BJ (cell line): ENCODE data around the gene STEAP4. TPM values are rescaled to one million over a fixed set of nuclear protein-coding genes. Genes with fewer than 3 reads are reported as not detected.

ENCODE experiments used
- CTCF ChIA-PET: fragments of 350-600 bp; formaldehyde crosslinking; extraction: SDS; loops from one replicate; lab custom pipeline; 2021; ENCODE audit warnings: antibody characterized with exemption, inconsistent platforms; lab: Yijun Ruan, JAX
- POLR2A ChIA-PET: fragments of 300-600 bp; sonication (Branson Sonifier 250); formaldehyde crosslinking; extraction: SDS; loops from one replicate; lab custom pipeline; 2021; ENCODE audit warnings: antibody characterized with exemption; lab: Charles Lee
- DNase-seq: peaks from one replicate; pipeline ENCODE4 v3.0.0-alpha.2; 2011; ENCODE audit warnings: low read depth
- H3K27me3 ChIP-seq: 2 replicates; pipeline ENCODE4 v1.6.0; 2011; ENCODE audit warnings: low read length; ENCODE audit not compliant: control insufficient read depth, insufficient read depth
- H3K36me3 ChIP-seq: 2 replicates; pipeline ENCODE4 v1.5.1; 2011; ENCODE audit warnings: low read length; ENCODE audit not compliant: control insufficient read depth, insufficient read depth
- H3K4me3 ChIP-seq: 2 replicates; pipeline ENCODE4 v1.5.1; 2011; ENCODE audit warnings: low read depth, mild to moderate bottlenecking, control low read depth, low read length
- polyA plus RNA-seq: library from polyadenylated mRNA; depleted of rRNA; stranded (reverse); fragments of >200 nt; gene quantifications from 2 replicates; pipeline ENCODE4 v1.2.3, GENCODE V29; 2011
- TF ChIP-seq, protein P1 (sequence below): IDR thresholded peaks from 2 replicates; pipeline ENCODE4 v1.5.1; 2011; ENCODE audit warnings: low read depth, mild to moderate bottlenecking, control low read depth, inconsistent platforms, low read length, moderate library complexity; ENCODE audit not compliant: insufficient read depth

The STEAP4 gene
- polyA plus RNA-seq, 1 experiment, result not detected

DNA sequence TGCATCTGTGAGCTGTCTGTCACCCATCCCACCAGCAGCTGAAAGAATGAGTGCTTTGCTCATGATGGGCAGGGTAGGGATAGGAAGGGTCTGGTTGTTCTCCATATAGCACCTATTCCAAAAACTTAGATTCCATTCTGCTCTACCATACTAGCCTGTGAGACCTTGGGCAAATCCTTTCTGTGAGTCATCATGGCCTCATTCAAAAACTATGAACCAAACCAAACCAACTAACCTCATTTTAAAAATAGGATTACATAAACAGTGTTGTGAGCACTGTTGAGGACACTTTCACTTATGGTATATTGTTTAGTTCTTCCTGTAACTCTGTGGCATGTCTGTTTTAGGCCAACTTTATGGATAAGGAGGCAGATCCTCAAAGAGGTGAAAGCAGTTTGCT, 30.9 kb upstream of the STEAP4 start:
- no peaks in the 10 kb centered on the region for H3K27me3 ChIP-seq
- ChIA-PET POLR2A (no interaction called here), CTCF (no interaction called here)
- no peak for DNase-seq
- TF ChIP-seq, protein P1, sequence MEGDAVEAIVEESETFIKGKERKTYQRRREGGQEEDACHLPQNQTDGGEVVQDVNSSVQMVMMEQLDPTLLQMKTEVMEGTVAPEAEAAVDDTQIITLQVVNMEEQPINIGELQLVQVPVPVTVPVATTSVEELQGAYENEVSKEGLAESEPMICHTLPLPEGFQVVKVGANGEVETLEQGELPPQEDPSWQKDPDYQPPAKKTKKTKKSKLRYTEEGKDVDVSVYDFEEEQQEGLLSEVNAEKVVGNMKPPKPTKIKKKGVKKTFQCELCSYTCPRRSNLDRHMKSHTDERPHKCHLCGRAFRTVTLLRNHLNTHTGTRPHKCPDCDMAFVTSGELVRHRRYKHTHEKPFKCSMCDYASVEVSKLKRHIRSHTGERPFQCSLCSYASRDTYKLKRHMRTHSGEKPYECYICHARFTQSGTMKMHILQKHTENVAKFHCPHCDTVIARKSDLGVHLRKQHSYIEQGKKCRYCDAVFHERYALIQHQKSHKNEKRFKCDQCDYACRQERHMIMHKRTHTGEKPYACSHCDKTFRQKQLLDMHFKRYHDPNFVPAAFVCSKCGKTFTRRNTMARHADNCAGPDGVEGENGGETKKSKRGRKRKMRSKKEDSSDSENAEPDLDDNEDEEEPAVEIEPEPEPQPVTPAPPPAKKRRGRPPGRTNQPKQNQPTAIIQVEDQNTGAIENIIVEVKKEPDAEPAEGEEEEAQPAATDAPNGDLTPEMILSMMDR, result no peak
- H3K36me3 ChIP-seq, result no peaks in the 10 kb centered on the region
- H3K4me3 ChIP-seq, result no peak overlapping the region

- Histone ChIP-seq H3K4me3 (no peak overlapping the region), H3K36me3 (no peaks in the 10 kb centered on the region), H3K27me3 (no peaks in the 10 kb centered on the region)
- CTCF ChIA-PET, result no interaction called here
- POLR2A ChIA-PET, result no interaction called here
- TF ChIP-seq, protein P1, result no peak
- no peak for DNase-seq
Observed at GRCh38 chr7:88331322-88331721, 24.6 kb upstream of the STEAP4 start.

DNA sequence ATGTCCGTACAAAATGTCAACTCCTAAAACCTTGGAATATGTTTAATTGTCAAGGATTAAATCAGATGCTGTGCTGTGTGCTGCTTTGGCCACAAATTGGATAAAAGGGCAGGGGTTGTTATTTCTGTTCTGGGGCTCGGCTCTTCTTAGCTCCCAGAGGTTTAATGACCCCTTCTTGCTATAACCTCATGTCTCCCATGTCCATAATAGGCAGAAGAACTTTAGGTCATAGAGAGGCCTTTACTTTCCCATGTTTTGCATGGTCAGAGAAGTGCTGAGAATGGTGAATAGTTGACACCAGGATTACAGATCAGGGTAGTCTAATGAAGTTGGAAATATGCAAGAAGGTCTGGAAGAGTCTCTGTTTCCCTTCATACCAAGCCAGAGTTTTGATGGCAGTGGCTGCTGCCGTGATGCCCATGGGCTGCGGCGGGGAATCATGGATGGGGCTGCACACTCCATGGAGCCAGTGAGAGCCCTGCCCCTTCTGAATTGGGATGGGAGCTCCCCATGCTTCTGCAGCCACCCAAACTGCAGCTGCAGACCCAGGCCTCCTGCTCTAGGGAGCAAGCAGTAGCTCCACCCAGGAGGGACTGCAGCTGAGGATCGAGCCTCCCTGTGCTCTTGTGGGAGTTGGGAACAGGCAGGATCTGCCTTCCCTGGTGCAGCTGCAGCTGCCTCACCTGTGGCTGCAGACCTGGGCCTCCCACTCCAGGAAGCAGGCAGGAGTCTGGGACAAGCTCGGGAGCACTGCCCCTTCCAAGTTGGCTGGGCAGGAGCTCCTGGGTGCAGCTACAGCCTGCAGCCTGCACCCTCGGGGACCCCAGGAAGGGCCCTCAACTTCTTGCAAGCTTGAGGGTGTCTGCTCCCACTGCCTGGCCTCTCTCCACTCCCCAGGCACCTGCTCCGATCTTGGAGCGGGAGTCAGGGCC, 23.1 kb upstream of the STEAP4 start:
- H3K4me3 ChIP-seq, result no peak overlapping the region
- H3K36me3 ChIP-seq, result no peaks in the 10 kb centered on the region
- TF ChIP-seq, protein P1, result no peak
- ChIA-PET CTCF (interaction anchor here (0.8 kb wide), 1 partner anchor 11 kb away, joined by 3 read pairs; no protein-coding TSS in a partner anchor), POLR2A (no interaction called here)
- H3K27me3 ChIP-seq, result no peaks in the 10 kb centered on the region
- DNase-seq, result no peak

DNA sequence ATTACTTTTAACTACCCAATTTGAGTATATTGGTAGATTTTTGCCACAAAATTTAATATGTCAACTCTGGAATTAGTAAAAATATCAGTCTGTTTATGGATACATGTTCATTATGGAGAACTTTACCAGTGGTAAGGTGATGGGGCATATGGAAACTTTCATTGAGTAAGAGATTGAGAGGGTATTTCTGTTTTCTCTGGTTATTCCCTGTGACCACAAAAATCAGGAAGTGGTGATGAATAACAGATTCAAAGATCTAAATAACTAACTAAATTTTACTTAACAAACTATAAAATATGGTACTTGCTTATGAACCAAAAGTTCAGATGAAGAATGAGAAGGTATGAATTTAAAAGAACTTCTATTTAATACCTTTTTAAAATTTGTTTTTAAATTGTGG, 22.1 kb upstream of the STEAP4 start:
- CTCF ChIA-PET, result no interaction called here
- no peaks in the 10 kb centered on the region for H3K27me3 ChIP-seq
- POLR2A ChIA-PET, result no interaction called here
- TF ChIP-seq, protein P1, result no peak
- no peak overlapping the region for H3K4me3 ChIP-seq
- no peak for DNase-seq
- no peaks in the 10 kb centered on the region for H3K36me3 ChIP-seq

DNA sequence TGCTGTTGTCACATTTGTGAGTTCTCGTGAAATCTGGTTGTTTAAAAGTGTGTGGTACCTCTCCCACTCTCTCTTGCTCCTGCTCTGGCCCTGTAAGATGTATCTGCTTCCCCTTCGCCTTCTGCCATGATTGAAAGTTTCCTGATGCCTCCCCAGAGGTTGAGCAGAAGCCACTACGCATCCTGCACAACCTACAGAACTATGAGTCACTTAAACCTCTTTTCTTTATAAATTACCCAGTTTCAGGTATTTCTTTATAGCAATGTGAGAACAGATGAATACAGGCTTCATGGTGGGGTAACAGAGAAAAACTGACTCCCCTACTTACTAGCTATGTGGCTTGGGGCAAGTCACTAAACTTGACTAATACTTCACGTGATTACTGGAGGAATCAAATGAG, 18.0 kb upstream of the STEAP4 start:
- TF ChIP-seq, protein P1, result no peak
- DNase-seq, result no peak
- Histone ChIP-seq H3K4me3 (no peak overlapping the region), H3K27me3 (no peaks in the 10 kb centered on the region), H3K36me3 (no peaks in the 10 kb centered on the region)
- ChIA-PET POLR2A (no interaction called here), CTCF (no interaction called here)
